ENCODE measurements around the gene ACTL6A.
"Not testable (repeated sequence)": the region's sequence is repeated elsewhere in the genome, so short reads cannot be mapped to it uniquely, and the experiment has no call there.

Gene ACTL6A

DNA sequence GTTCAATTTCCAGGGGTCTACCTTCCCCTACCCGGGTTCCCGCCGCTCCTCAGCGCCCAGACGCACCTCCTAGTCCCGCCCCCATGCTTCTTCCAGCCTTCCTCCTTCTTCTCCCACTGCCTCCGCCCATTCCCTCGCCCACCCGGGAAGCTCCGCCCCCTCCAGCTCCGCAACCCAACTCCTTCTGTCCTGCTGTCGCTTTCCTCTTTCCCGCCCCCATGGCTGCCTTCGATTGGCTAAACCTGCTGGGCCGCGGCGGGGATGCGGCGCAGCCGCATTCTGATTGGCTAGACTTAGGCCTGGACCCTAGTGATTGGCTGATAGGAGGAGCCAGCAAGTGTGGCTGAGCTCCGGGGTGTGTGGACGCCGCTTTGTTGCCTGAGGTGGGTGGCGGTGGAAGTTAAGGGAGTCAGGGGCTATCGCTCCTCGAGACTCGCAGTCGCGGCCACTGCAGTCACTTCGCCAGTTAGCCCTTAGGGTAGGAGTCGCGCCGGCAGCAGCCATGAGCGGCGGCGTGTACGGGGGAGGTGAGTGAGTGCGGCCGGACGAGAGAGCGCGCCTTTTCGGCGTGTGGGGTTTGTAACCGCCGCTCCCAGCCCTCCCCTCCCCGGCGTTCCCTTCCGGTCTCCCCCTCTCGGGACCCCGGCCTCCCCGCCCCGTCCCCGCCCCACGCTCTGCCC, at the start of gene ACTL6A:
Gene ACTL6A, plus strand, starts transcription at position 336 of the 680 bp plus-strand sequence. Its CDS starts 167 bp downstream, at position 503.
- DNase-seq = peak; percentile 98

DNA sequence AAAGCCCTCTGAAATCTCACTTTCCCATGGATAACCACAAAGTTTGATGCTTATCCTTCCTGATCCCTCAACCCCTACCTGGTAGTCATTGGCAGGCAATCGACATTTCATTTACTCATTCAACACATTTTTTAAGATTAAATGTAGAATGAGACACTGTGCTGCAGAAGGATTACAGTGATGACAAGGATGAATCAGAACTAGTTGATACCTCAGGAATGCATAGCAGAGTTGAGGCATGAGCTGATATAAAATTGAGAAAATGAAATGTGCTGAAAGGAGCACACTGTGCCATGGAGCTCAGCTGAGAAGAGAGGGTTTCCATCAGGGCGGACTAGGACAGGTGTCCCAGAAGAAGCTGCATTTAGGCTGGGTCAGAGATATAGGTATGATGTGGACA, 48.9 kb upstream of the ACTL6A start:
- no peak for DNase-seq

DNA sequence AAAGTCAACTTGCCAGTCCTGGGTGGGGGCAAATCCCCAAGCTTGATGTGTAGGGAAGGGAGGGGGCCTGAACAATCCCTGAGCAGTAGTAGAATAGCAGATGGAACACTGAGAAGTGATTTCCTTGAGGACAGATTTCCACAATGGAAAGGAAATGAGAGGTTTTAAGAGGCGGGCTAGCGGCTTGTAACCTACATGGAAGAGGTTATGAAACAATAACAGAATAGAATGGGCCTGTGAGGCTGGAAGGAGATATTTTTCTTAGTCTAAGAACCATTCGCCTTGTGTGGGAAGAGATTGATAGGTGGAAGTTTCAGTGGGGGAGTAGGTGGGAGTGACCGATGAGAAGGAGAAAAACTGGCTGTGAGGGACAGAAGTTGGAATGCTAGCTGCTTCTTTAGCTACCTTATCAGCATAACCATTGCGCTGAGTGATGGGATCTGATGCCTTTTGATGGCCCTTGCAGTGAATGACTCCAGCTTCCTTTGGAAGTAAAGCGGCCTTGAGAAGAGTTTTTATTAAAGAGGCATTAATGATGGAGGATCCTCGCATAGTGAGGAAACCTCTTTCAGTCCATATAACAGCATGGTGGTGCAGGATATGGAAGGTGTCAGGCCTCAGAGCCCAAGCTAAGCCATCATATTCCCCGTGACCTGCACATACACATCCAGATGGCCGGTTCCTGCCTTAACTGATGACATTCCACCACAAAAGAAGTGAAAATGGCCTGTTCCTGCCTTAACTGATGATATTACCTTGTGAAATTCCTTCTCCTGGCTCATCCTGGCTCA, 46.1 kb upstream of the ACTL6A start:
- DNase-seq = not testable (repeated sequence)

DNA sequence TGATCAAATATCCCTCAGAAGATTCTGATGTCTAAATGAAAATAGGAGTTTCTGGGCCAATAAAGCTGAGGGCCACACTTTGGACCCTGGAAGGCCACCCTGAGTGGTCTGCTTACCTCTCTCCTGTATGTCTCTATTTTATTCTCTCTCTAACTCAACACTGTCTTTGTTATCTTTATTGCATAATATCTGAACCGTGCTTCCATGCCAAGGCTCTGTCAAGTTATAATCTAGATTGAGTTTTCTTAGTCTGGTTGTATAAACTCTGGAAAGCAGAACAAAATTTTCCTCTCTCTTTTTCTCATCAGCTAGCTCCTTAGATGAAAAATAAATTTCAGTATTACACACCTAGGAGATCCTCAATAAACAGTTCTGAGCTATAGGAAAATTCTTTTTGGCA, 36.2 kb upstream of the ACTL6A start:
- no peak for DNase-seq

DNA sequence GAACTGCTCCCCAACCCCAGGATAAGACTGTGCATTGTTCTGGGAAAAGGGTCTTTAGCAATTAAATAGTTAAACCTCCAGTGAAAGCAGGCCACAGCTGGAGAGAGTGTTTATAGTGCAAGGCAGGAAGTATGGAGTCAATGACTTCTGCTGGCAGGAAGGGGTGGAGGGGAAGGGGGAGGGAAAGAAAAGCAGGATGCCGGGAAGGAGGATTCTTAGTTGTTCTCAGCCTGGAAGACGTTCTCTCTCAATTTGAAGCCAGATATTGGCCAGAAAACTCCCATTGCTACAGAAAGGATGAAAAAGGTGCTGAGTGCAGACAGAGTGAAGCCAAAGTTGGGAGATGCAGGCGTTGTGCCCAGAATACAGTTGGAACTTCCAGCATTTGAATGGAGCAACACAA, 35.7 kb upstream of the ACTL6A start:
- DNase-seq = peak; percentile 3

DNA sequence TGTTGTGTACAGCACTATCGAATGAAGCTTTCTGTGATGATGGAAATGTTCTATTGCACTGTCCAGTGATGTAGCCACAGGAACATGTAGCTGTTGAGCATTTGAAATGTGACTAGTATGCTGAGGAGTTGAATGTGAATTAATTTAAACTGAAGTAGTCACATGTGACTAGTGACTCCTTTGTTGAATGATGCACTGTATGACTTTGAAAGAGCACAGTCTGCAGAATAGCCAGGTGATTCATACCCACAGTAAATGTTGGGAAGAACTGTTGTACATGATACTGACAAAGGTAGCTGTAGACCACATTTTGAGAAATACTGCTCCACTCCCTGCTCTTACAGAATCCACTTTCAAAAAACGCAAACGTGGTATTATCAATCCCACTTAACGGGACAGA, 34.0 kb upstream of the ACTL6A start:
- DNase-seq = no peak

DNA sequence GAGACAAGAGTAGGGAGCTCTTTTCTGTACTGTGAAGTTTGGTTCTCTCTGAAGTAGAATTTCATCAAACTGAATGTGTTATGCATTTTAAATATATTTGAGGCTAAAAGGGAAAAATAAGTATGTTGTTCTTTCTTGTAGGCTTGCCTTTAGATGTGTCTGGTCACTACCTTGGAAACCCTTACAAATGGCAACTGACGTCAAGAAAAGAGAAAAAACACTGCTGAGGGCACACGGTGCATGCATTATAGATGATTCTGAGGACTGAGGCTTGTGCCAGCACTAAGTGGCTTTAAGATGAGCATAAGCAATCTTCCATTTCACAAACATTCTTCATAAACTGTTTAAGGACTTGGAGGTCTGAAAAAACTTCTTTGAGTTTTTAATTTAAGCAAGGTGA, 31.1 kb upstream of the ACTL6A start:
- no peak for DNase-seq

DNA sequence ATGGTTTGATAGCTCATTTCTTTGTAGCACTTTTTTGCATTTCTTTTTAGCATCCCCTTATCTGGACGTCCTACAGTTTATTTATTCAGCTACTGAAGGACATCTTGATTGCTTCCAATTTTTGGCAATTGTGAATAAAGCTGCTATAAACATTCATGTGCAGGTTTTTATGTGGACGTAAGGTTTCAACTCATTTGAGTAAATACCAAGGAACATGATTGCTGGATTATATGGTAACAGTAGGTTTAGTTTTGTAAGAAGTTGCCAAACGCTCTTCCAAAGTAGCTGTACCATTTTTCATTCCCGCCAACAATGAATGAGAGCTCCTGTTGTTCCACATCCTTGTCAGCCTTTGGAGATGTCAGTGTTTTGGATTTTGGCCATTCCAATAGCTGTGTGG, 29.5 kb upstream of the ACTL6A start:
- no peak for DNase-seq

DNA sequence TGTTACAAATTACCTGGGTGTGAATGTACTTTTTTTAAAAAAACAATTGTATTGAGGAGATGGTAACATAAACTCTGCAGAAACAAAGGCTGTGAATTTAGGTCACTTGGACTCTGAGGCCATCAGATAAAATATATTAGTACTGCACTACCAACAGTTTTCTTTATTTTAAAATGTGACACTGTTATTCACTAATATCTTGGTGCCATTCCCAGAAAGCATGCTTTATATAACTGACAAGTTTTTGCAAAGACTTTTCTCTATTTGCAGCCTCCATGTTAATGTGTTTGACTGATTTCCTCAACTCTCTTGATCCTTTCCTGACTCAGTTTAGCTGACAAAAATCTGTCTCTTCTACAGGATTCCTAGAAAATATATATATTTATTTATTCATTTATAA, 26.5 kb upstream of the ACTL6A start:
- no peak for DNase-seq

DNA sequence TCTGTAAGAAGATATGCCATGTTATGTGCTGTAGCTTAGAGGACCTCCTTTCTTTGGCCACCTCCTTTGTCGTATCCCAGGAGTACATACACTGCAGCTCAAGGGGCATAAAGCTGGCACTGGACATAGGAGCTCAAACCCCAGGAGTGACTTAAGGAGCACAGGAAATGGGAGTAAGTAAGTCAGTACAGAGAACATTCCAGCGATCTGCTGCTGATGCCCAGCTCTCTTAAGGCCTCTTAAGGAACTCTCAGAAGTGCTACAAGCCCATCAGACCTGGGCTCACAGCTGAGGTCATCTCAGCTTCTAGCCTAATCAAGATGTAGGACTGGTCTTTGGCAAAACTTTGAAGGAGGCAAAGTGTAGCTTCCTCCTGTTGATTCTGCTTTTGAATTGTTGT, 21.6 kb upstream of the ACTL6A start:
- no peak for DNase-seq

DNA sequence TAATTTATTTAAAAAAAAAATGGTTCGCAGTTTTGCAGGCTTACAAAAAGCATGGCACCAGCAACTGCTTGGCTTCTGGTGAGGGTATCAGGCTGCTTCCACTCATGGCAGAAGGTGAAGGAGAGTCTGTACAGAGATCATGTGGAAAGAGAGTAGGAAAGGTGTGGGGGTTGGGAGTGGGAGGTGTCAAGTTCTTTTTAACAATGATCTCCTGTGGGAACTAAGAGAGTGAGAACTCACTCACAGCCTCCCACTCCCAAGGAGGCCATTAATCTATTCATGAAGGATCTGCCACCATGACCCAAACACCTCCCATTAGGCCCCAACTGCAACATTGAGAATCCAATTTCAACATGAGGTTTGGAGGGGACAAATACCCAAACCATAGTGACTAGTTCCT, 21.1 kb upstream of the ACTL6A start:
- no peak for DNase-seq

DNA sequence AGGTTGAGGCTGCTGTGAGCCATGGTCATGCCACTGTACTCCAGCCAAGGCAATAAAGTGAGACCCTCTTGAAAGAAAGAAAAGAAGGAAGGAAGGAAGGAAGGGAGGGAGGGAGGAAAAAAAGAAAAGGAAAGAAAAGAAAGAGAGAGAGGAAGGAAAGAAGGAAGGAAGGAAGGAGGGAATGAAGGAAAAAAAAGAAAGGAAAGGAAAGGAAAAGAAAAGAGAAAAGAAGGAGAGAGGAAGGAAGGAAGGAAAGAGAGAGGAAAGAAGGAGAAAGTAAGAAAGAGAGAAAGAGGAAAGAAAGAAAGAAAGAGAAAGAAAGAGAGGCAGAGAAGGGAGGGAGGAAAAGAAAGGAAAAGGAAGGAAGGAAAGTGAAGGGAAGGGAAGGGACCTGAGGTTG, 20.4 kb upstream of the ACTL6A start:
- DNase-seq = no peak

DNA sequence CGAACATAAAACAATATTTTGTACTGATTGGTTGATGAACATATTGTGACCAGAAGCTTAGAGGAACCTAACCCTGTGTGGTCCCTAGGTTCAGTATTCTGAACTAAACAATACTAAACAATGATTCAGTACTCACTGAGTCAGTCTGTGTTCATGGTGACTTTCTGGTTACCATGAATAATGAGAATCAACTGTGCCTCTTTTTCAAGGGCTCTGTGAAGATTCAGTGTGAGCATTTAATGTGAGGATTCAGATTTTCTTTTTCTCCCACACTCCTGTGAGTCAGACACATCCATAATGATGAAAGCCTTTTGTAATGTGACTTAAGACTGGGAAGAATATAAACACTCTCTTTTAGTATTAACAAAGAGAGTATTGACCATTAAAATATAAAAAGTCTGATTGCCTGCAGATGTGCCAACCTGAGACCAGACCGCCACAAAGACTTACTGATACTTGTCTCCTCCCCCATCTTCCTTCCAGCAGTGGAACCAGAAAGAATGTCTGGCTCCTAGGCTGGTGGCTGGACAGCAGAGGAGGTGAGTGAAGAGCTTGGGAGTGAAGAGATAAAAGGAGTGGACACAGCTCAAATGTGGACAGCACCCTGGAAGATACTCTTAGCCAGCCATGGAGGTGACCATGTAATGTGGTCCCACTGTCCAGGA, 17.6 kb upstream of the ACTL6A start:
- no peak for DNase-seq

DNA sequence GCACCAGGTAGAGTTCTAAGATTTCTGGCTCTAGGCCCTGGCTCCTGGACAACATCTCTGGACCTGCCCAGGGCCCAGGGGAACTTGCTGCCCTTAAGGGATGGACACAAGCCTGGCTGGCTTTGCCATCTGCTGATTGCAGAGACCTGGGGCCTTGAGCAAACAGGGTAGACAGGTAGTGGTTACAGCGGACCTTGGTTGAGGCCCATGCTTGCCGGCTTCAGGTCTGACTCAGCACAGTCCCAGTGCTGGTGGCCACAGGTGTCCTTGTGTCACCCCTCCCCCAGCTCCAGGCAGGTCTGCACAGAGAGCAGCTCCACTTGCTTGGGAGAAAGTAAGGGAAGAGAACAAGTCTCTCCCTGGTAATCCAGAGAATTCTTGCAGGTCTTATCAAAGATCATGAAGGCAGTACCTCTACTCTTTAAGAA, 15.9 kb upstream of the ACTL6A start:
- no peak for DNase-seq

DNA sequence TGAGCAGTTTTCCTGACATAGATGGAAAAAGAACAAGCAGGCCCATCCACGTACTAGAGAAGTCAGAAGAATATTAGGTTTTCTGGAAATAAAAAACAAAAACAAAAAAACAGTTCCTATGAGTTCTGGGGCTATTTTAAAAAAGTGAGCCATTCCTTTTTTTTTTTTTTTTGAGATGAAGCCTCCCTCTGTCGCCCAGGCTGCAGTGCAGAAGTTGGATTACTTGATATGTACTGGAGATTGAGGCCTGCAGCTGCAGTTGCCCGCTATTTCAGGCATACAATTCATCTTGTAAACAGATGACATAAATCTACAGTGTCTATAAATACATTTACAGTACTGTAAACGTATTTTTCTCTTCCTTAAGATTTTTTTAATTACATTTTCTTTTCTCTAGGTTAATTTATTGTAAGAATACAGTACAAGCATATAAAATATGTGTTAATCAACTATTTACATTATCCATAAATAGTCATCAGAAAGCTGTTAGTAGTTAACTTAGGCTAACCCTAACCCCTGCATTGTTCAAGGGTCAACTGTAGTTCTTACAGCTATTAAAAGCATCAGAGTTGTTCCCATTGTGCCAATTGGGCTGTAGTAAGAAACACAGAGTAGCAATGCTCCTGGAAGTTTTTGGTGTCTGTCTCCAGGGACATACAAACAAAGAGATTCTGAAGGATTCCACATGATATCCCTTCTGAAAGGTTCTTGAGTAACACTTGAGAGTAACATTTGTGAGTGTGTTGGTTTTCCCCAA, 11.2 kb upstream of the ACTL6A start:
- DNase-seq = no peak

DNA sequence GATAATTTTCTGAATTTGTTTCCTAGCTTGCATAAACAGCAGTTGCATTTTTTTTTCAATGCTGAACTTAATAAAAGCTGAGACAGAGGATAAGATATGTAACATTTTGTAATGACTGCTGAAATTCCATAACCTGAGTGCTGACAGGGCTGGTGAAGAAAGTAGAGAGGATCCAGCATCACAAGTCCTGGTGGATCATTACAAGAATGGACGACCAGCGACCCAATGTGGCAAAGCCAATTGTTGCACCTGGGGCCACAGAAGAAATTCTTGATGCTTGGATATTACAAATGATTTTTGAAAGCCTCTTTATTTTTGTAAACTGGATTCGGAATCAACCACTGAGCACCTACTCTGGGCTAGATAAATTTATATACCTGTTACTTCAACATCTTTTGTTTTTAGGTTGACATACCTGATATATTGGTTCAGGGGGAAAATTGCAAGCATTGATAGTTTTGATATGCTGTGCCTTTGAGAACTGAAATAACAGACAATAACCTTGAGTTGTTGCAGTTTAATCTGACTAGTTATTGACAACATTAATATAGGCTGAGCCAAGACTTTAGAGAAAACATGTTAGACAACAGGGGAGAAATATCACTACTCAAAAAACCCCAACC, 3.9 kb upstream of the ACTL6A start:
- DNase-seq = peak; percentile 39

DNA sequence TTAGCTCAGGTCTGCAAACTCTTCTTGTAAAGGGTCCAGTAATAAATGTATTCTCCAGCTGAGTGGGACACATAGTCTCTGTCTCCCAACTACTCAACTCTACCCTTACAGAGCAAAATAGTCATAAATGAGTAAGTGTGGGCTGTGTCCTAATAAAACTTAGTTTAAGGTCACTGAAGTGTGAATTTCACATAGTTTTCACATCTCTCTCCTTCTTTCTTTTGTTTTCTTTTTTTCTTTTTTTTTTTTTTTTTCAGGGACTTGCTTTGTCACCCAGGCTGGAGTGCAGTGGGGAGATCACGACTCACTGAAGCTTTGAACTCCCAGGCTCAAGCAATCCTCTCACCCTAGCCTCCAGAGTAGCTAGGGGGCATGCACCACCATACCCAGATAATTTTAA, 1.9 kb upstream of the ACTL6A start:
- no peak for DNase-seq

DNA sequence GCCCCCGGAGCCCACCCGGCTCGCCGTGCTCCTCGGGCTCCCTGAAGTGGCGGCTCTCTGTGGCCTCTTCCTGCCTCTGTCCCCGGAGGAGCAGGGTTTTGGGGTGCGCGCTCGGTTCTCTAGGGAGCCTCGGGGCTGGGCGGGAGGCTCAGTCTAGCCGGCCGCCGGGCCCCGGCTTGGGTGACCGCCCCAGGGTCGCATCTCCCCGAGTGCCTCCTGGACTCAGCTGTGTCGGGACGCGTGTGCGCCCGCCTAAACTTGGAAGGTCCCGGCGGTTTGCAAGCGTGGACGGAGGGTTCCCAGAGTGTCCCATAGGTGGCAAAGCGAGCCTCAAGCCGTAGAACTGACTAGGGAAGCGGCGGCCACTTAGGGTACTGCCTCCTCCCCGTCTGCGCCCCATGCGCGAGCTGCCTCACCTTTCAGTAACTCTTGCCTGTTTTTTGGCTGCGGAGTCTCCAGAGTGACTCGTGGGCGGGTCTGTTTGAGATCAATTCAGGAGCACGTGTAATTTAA, 601 bp downstream of the ACTL6A start:
- DNase-seq = peak; percentile 57

DNA sequence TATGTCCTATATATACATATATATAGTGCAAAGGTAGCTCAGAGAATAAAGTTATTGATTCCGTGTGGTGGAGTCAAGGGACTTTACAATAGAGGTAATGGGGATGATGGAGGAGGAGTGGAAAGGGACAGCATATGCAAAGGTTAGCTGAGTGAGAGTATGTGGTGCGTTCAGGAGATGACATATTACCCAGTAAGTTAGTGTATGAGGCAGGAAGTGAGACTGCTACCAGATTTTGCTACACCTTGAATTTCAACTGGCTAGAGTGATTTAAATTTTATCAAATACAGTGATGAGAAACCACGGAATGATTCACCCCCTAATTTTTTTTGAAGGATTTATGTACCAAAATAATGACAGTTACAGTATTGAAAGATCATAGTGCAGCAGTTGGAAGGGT, 2.8 kb downstream of the ACTL6A start:
- no peak for DNase-seq

DNA sequence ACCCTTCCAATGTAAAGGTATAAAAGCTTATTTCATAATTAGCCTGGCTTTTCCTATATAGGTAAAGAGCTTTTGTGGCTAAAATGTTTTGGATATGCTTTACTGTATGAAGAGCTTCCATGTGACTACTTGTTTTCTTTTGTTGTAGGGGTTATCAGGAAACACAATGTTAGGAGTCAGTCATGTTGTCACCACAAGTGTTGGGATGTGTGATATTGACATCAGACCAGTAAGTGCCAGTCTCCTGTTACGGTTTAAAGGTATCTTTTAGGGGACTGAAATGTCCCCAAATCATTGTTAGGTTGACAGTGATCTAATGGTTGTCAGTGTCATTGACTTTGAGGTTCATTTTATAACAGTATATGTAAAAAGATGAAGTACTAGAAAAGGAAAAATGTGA, 18.3 kb downstream of the ACTL6A start:
- DNase-seq = no peak

DNA sequence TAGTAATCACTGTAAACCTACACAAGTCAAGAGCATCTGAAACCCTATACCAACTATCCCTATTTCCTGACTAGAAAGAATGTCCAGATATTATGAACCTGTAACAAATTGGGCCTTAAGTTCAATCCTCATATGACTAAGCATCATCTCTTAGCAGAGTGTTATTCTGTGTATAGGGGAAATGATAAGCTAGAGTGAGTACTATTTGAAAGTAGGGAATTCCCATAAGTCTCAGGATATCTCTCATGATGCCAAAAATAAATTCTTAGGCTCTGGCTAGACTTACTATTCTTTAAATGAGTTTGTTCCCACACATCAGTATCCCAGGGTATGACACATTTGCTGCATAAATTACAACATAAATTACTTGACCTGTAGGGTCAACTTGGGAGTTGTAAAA, 26.4 kb downstream of the ACTL6A start:
- no peak for DNase-seq

DNA sequence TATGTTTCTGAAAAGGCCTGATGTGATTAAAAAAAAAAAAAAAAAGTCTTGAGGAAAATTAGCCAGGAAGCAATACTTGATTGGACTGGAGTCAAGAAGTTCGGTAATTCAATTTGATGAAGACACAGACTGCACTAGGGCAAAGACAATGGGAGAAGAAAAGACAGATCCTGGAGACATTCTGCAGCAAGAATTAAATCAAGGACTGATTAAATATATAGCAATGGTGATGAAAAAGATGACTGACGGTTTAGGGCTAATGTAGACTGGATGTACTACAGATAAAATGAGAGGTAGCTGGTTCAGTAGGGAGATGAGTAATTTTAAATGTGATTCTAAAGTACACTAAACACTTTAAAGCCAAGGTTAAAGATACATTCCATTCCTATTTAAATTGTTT, 27.9 kb downstream of the ACTL6A start:
- DNase-seq = no peak

DNA sequence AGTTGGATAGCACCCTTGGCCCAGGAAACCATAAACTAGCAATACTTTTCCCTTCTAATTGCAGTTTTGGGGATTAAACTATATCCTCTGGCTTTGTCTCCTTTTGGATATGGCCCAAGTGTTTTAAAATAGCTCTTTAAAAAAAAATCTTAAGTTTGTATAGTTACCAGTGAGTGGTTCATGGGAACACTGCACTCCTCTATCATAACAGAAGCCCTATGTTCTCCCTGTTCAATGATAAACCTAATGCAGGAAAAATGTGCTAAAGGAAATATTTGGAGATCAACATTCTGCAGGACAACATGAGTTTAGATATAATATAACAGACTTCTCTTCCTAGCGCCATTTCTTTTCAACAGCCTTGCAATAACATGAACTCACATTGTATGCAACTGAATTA, 28.6 kb downstream of the ACTL6A start:
- DNase-seq = no peak
